ENCODE measurements around the gene TMEM229B. TPM values are rescaled to one million over a fixed set of nuclear protein-coding genes. Genes with fewer than 3 reads are reported as not detected.

The TMEM229B gene
- total and polyA plus RNA-seq, 2 of the 4 experiments (the other 2 are of a cell fraction): under 0.01 TPM; not detected in 1

DNA sequence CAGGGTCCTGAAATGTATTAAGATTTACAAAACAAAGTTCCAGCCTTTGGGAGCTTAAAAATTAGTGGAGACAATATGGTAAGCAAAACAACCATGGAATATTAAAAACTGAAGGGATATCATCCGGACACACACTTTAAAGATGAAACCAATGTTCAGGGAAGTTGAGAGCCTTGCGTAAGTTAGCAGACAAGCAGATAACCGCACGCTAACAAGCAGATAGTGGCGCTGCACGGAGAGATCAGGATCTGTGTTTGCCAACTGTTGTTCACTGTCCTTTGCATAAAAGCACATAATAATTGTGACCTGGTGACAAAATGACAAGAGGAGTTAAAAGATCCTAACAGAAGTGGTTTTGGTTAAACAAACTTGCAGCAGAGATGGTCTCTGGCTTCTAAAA is 14.3 kb upstream of the TMEM229B start:
- intact Hi-C loops (cut with micrococcal nuclease): no loop called here
- no peak overlapping the region for H3K4me2 ChIP-seq (ENCODE audit: low read depth, low read length)
- H3K56ac ChIP-seq (ENCODE audit: extremely low read depth, insufficient read depth, low read length): no peak overlapping the region
- H3K23ac ChIP-seq (ENCODE audit: low read depth, low read length): no peak overlapping the region
- no peak overlapping the region for H2BK20ac ChIP-seq (ENCODE audit: low read depth, low read length)
- ATAC-seq (ENCODE audit: low read depth) (no peak), DNase-seq (no peak)
- H2AFZ ChIP-seq (replicated peaks; ENCODE audit: low read length, poor library complexity): no peak overlapping the region
- H2BK15ac ChIP-seq (ENCODE audit: low read depth, low read length): no peak overlapping the region
- H3K4ac ChIP-seq (ENCODE audit: low read depth, low read length): no peak overlapping the region
- in situ Hi-C loops (cut with MboI; ENCODE audit: low sequenced_read_pairs): no loop called here
- no peak overlapping the region for H2BK5ac ChIP-seq (ENCODE audit: low read depth, low read length, poor library complexity, severe bottlenecking)
- no peaks in the 10 kb centered on the region for H3K79me1 ChIP-seq (ENCODE audit: low read depth in 1 of 2, low read length in 2 of 2)
- TF ChIP-seq, protein P1, sequence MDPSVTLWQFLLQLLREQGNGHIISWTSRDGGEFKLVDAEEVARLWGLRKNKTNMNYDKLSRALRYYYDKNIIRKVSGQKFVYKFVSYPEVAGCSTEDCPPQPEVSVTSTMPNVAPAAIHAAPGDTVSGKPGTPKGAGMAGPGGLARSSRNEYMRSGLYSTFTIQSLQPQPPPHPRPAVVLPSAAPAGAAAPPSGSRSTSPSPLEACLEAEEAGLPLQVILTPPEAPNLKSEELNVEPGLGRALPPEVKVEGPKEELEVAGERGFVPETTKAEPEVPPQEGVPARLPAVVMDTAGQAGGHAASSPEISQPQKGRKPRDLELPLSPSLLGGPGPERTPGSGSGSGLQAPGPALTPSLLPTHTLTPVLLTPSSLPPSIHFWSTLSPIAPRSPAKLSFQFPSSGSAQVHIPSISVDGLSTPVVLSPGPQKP (IDR thresholded peaks at IDR 0.05; ENCODE audit: borderline replicate concordance, low read depth, low read length): no peak
- no peak for TF ChIP-seq CEBPB (IDR thresholded peaks at IDR 0.05; ENCODE audit: low read depth, low read length)
- no peak for TF ChIP-seq MAZ (IDR thresholded peaks at IDR 0.05; ENCODE audit: borderline replicate concordance, low read depth, low read length)
- TF ChIP-seq BHLHE40 (IDR thresholded peaks at IDR 0.05; ENCODE audit: low read depth, low read length): no peak
- TF ChIP-seq, protein P2, sequence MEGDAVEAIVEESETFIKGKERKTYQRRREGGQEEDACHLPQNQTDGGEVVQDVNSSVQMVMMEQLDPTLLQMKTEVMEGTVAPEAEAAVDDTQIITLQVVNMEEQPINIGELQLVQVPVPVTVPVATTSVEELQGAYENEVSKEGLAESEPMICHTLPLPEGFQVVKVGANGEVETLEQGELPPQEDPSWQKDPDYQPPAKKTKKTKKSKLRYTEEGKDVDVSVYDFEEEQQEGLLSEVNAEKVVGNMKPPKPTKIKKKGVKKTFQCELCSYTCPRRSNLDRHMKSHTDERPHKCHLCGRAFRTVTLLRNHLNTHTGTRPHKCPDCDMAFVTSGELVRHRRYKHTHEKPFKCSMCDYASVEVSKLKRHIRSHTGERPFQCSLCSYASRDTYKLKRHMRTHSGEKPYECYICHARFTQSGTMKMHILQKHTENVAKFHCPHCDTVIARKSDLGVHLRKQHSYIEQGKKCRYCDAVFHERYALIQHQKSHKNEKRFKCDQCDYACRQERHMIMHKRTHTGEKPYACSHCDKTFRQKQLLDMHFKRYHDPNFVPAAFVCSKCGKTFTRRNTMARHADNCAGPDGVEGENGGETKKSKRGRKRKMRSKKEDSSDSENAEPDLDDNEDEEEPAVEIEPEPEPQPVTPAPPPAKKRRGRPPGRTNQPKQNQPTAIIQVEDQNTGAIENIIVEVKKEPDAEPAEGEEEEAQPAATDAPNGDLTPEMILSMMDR (conservative IDR thresholded peaks at IDR 0.05; ENCODE audit: low read depth, low read length): no peak
- TF ChIP-seq SMC3 (IDR thresholded peaks at IDR 0.05; ENCODE audit: low read depth, low read length): no peak
- TF ChIP-seq NFE2L2 (IDR thresholded peaks at IDR 0.05; ENCODE audit: low read depth, low read length): no peak
- no peak for TF ChIP-seq RCOR1 (IDR thresholded peaks at IDR 0.05; ENCODE audit: insufficient replicate concordance, low read length)
- no peak for TF ChIP-seq FOS (IDR thresholded peaks at IDR 0.05; ENCODE audit: low read depth, low read length)
- TF ChIP-seq MXI1 (IDR thresholded peaks at IDR 0.05; ENCODE audit: borderline replicate concordance, low read depth, low read length): no peak
- no peak for TF ChIP-seq CHD1 (IDR thresholded peaks at IDR 0.05; ENCODE audit: low read depth, low read length)
- no peak for TF ChIP-seq POLR2A (IDR thresholded peaks at IDR 0.05; ENCODE audit: low read depth, low read length)
- TF ChIP-seq RFX5 (IDR thresholded peaks at IDR 0.05; ENCODE audit: low read depth, low read length): no peak
- H3K4me3 ChIP-seq (ENCODE audit: insufficient read depth, low read depth, low read length): no peak overlapping the region
- H3K14ac ChIP-seq (replicated peaks; ENCODE audit: low read depth, low read length): no peak overlapping the region
- POLR2A ChIA-PET (ENCODE audit: unreplicated experiment): no interaction called here
- 65% methylated on average over 6 of the region's 6 CpGs; no CpG with 5 or more reads in 1 of the 2 experiments for WGBS, 2 experiments (ENCODE audit: extremely low coverage in 2 of 2, insufficient read length in 1 of 2)
- H4K5ac ChIP-seq (ENCODE audit: low read depth, low read length): no peak overlapping the region
- no peak overlapping the region for H3K18ac ChIP-seq (ENCODE audit: low read depth, low read length)
- H2AK5ac ChIP-seq (ENCODE audit: low read depth, low read length): no peak overlapping the region
- no peak overlapping the region for H3K9ac ChIP-seq (ENCODE audit: low read depth, low read length)
- H3K9me1 ChIP-seq (ENCODE audit: insufficient read depth, low read length): no peaks in the 10 kb centered on the region
- CTCF ChIA-PET: no interaction called here
- H2AK9ac ChIP-seq (replicated peaks; ENCODE audit: low read depth, low read length, poor library complexity): no peak overlapping the region
- H4K20me1 ChIP-seq (ENCODE audit: insufficient read depth, low read length): no peaks in the 10 kb centered on the region
- no peak overlapping the region for H4K8ac ChIP-seq (ENCODE audit: low read depth in 2 of 2, low read length in 2 of 2)
- no peak overlapping the region for H4K91ac ChIP-seq (ENCODE audit: insufficient read depth, low read depth, low read length)
- no peaks in the 10 kb centered on the region for H3K4me1 ChIP-seq (ENCODE audit: control insufficient read depth, insufficient read depth, low read length)
- no peaks in the 10 kb centered on the region for H3K36me3 ChIP-seq (ENCODE audit: control insufficient read depth, insufficient read depth, low read length)
- H3K27me3 ChIP-seq (ENCODE audit: control insufficient read depth, insufficient read depth, low read length): peaks cover 12% of the 10 kb centered on the region
- H3K27ac ChIP-seq (ENCODE audit: insufficient read depth, low read length): no peak overlapping the region
- no TSS peak for BruUV-seq (replicated peaks)
- dilution Hi-C loops (cut with HindIII; ENCODE audit: low sequenced_read_pairs, unreplicated experiment): no loop called here
- H3K9me3 ChIP-seq (ENCODE audit: control insufficient read depth, insufficient read depth, low read length): no peaks in the 10 kb centered on the region
- H2BK120ac ChIP-seq (ENCODE audit: low read depth, low read length): no peak overlapping the region
